ENCODE results near the gene SLC13A1. TPM values are rescaled to one million over a fixed set of nuclear protein-coding genes. Genes with fewer than 3 reads are reported as not detected.

Gene SLC13A1
- total and polyA plus RNA-seq, 10 of the 15 experiments (the other 5 are each of a cell fraction or from before 2014, with no cell fraction given): 0.10 TPM; not detected in 9

DNA sequence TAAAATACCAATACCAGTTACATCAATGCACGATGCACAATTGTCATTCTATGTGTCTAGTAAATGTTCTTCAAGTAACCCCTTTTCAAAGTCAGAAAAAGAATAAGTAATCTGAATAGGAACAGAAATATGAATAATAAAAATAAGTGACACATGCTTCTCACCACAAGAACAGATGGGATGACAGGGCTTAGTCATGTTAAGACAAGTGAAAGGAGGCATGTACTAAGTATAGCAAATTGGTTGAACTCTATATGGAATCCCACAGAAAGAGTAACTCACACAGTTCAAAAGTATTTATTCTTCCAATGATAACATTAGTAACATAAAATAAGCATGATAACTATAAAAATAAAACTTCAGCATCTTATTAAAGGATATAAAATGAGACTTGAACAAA, 103.3 kb downstream of the SLC13A1 start:
- no peaks in the 10 kb centered on the region for H3K79me2 ChIP-seq (ENCODE audit: control insufficient read depth, insufficient read depth, low read length)
- no peaks in the 10 kb centered on the region for H3K4me1 ChIP-seq (ENCODE audit: control insufficient read depth, insufficient read depth, low read length)
- no peaks in the 10 kb centered on the region for H3K9me3 ChIP-seq (replicated peaks; ENCODE audit: control insufficient read depth, insufficient read depth, low read length)
- CTCF ChIA-PET: no interaction called here
- no peak overlapping the region for H3K27ac ChIP-seq (ENCODE audit: control insufficient read depth, insufficient read depth)
- no peak overlapping the region for H3K4me3 ChIP-seq
- no peak overlapping the region for H3K4me2 ChIP-seq (ENCODE audit: control insufficient read depth, insufficient read depth)
- FAIRE-seq (no peak), ATAC-seq (no peak), DNase-seq (ENCODE audit: low read depth, low spot score) (no peak)
- no peak for TF ChIP-seq ZBED1 (IDR thresholded peaks at IDR 0.05; ENCODE audit: borderline replicate concordance)
- no peak for TF ChIP-seq SMAD5 (IDR thresholded peaks at IDR 0.05; ENCODE audit: low read depth)
- no peak for TF ChIP-seq MYB (IDR thresholded peaks at IDR 0.05; ENCODE audit: borderline replicate concordance, low read depth, low read length)
- TF ChIP-seq, protein P1, sequence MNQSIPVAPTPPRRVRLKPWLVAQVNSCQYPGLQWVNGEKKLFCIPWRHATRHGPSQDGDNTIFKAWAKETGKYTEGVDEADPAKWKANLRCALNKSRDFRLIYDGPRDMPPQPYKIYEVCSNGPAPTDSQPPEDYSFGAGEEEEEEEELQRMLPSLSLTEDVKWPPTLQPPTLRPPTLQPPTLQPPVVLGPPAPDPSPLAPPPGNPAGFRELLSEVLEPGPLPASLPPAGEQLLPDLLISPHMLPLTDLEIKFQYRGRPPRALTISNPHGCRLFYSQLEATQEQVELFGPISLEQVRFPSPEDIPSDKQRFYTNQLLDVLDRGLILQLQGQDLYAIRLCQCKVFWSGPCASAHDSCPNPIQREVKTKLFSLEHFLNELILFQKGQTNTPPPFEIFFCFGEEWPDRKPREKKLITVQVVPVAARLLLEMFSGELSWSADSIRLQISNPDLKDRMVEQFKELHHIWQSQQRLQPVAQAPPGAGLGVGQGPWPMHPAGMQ (IDR thresholded peaks at IDR 0.05; ENCODE audit: borderline replicate concordance): no peak
- no peak for TF ChIP-seq SIN3A (IDR thresholded peaks at IDR 0.05; ENCODE audit: low read depth, low read length)
- no peak for TF ChIP-seq STAT1 (conservative IDR thresholded peaks at IDR 0.05)
- no peak for TF ChIP-seq SPI1 (IDR thresholded peaks at IDR 0.05; ENCODE audit: borderline replicate concordance, insufficient read depth, low read depth, low read length)
- TF ChIP-seq MYC (IDR thresholded peaks at IDR 0.05; ENCODE audit: insufficient read depth, insufficient read length, insufficient replicate concordance, low read length, severe bottlenecking): no peak
- no peak for TF ChIP-seq TBL1XR1 (IDR thresholded peaks at IDR 0.05; ENCODE audit: low read depth, low read length)
- no peak for TF ChIP-seq NBN (IDR thresholded peaks at IDR 0.05)
- TF ChIP-seq TCF7 (IDR thresholded peaks at IDR 0.05; ENCODE audit: borderline replicate concordance): no peak
- TF ChIP-seq, protein P2, sequence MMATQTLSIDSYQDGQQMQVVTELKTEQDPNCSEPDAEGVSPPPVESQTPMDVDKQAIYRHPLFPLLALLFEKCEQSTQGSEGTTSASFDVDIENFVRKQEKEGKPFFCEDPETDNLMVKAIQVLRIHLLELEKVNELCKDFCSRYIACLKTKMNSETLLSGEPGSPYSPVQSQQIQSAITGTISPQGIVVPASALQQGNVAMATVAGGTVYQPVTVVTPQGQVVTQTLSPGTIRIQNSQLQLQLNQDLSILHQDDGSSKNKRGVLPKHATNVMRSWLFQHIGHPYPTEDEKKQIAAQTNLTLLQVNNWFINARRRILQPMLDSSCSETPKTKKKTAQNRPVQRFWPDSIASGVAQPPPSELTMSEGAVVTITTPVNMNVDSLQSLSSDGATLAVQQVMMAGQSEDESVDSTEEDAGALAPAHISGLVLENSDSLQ (IDR thresholded peaks at IDR 0.05): no peak
- TF ChIP-seq CREM (IDR thresholded peaks at IDR 0.05; ENCODE audit: low read depth): no peak
- TF ChIP-seq POU2F2 (IDR thresholded peaks at IDR 0.05; ENCODE audit: borderline replicate concordance, low read depth, low read length): no peak
- H3K9ac ChIP-seq (ENCODE audit: control insufficient read depth, insufficient read depth, low read length): no peak overlapping the region
- intact Hi-C loops (cut with micrococcal nuclease; ENCODE audit: unreplicated experiment): no loop called here
- WGBS (ENCODE audit: insufficient coverage, insufficient replicate concordance, low lambda C conversion rate, missing lambda C conversion rate): 0% methylated on average over 1 of the region's 1 CpG
- no TSS peak for BruUV-seq (replicated peaks)
- no peaks in the 10 kb centered on the region for H4K20me1 ChIP-seq (ENCODE audit: control insufficient read depth, insufficient read depth)
- in situ Hi-C loops (cut with MboI): no loop called here
- POLR2A ChIA-PET: no interaction called here
- no peaks in the 10 kb centered on the region for H3K36me3 ChIP-seq (ENCODE audit: control insufficient read depth in 2 of 2, insufficient read depth in 2 of 2, low read length in 1 of 2)
- RAD21 ChIA-PET (ENCODE audit: unreplicated experiment): no interaction called here
- H3K27me3 ChIP-seq (replicated peaks in 1 of 2; ENCODE audit: control insufficient read depth in 2 of 2, insufficient read depth in 2 of 2, low read length in 1 of 2): no peaks in the 10 kb centered on the region
- SMC1A ChIA-PET (ENCODE audit: uncharacterized antibody, unreplicated experiment): interaction anchor here (0.6 kb wide), 1 partner anchor 18 kb away, joined by 3 read pairs; no protein-coding TSS in a partner anchor
- no peak overlapping the region for H2AFZ ChIP-seq (ENCODE audit: control insufficient read depth, low read depth, low read length)

Measured in GM12878 (cell line).